Measurements from ENCODE around the gene CTNND2. TPM values are rescaled to one million over a fixed set of nuclear protein-coding genes. Genes with fewer than 3 reads are reported as not detected.

CTNND2 gene
- total RNA-seq, 4 donors from 2014 or later = 0.18 to 14.9 (median 0.47) TPM; not detected in 1

DNA sequence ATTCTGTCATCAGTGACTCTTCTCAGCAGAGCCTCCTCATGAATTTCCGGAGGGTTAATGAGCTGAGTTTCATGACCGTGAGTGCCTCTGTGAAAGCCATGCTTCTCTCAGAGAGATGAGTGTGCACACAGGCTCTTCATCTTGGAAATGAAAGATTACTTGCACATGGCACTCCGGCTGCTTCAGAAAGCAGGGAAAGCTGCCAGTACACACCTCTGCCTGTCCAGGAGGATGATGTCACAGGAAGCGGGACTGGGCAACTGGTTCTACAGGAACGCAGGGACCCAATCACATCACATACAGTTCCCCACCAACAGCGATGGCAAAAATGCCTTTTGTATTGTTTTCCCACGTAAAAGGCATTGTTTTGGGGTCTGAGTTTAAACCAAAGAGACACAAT lies 857.2 kb downstream of the CTNND2 start:
- Histone ChIP-seq H3K27ac (no peak overlapping the region), H3K4me1 (no peaks in the 10 kb centered on the region), H3K36me3 (no peaks in the 10 kb centered on the region), H3K27me3 (no peaks in the 10 kb centered on the region), H3K9me3 (no peaks in the 10 kb centered on the region), H3K4me3 (no peak overlapping the region)
- TF ChIP-seq, protein P1, sequence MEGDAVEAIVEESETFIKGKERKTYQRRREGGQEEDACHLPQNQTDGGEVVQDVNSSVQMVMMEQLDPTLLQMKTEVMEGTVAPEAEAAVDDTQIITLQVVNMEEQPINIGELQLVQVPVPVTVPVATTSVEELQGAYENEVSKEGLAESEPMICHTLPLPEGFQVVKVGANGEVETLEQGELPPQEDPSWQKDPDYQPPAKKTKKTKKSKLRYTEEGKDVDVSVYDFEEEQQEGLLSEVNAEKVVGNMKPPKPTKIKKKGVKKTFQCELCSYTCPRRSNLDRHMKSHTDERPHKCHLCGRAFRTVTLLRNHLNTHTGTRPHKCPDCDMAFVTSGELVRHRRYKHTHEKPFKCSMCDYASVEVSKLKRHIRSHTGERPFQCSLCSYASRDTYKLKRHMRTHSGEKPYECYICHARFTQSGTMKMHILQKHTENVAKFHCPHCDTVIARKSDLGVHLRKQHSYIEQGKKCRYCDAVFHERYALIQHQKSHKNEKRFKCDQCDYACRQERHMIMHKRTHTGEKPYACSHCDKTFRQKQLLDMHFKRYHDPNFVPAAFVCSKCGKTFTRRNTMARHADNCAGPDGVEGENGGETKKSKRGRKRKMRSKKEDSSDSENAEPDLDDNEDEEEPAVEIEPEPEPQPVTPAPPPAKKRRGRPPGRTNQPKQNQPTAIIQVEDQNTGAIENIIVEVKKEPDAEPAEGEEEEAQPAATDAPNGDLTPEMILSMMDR (IDR thresholded peaks at IDR 0.05) = no peak
- TF ChIP-seq POLR2A (IDR thresholded peaks at IDR 0.05) = no peak
- no peak for DNase-seq

DNA sequence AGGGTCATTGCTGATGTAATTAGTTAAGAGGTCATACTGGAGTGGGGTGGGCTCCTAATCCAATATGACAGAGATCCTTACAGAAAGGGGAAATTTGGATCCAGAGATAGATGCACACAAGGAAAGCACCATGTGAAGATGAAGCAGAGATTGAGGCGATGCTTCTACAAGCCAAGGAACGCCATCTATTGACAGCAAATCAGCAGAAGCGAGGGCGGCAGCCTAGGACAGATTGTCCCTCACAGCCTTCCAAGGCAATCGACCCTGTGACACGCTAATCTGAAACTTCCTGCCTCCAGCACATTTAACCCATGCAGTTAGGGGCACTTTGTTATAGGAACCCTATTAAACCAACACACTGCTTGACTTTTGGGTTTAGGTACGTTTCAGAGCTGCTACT lies 858.1 kb downstream of the CTNND2 start:
- H3K36me3 ChIP-seq = no peaks in the 10 kb centered on the region
- no peak overlapping the region for H3K4me3 ChIP-seq
- no peak overlapping the region for H3K27ac ChIP-seq
- H3K4me1 ChIP-seq = no peaks in the 10 kb centered on the region
- no peak for DNase-seq
- H3K27me3 ChIP-seq = no peaks in the 10 kb centered on the region
- TF ChIP-seq, protein P1 (IDR thresholded peaks at IDR 0.05) = no peak
- no peak for TF ChIP-seq POLR2A (IDR thresholded peaks at IDR 0.05)
- no peaks in the 10 kb centered on the region for H3K9me3 ChIP-seq

DNA sequence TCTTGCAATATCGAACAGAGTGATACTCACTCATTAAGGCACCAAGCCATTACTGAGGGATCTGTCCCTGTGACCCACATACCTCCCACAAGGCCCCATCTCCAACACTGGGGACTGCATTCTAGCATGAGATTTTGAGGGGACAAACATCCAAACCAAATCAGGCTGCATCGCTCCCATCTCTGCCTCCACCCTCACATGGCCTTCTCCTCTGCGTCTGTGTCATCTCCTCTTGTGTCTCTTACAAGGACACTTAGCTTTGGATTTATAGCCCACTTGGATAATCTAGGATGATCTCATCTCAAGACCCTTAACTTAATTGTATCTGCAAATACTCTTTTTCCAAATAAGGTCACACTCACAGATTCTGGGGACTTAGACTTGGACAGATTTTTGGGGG lies 858.8 kb downstream of the CTNND2 start:
- no peak for DNase-seq
- Histone ChIP-seq H3K27me3 (no peaks in the 10 kb centered on the region), H3K4me3 (no peak overlapping the region)

DNA sequence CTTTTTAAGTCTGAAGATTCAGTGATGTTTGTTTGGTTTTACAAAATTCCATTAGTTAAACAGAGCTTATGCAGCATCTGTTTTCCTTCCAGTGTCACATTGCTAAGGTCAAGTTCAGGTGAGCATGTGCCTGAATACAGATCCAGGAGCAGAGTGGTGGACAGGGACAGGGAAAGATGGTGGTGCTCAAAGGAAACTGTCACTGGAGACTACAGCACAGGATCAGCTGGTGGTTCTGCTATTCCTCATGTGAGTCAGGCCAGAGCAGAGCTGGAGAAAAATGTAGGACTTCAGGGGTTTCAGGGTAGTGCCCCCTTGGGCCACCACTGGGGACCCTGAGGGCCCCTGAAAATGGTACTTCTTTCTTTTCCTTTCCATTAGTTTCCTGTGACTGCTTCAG lies 859.7 kb downstream of the CTNND2 start:
- DNase-seq = no peak
- Histone ChIP-seq H3K9me3 (no peaks in the 10 kb centered on the region), H3K27me3 (no peaks in the 10 kb centered on the region), H3K4me1 (no peaks in the 10 kb centered on the region), H3K4me3 (no peak overlapping the region), H3K36me3 (no peaks in the 10 kb centered on the region), H3K27ac (no peak overlapping the region)
- TF ChIP-seq, protein P1 (IDR thresholded peaks at IDR 0.05) = no peak
- TF ChIP-seq POLR2A (IDR thresholded peaks at IDR 0.05) = no peak

More for the DNA sequence above, 858.8 kb downstream of the CTNND2 start:
- TF ChIP-seq, protein P1 (IDR thresholded peaks at IDR 0.05) = no peak
- TF ChIP-seq POLR2A (IDR thresholded peaks at IDR 0.05) = no peak
- Histone ChIP-seq H3K27ac (no peak overlapping the region), H3K36me3 (no peaks in the 10 kb centered on the region), H3K4me1 (no peaks in the 10 kb centered on the region), H3K9me3 (no peaks in the 10 kb centered on the region)

DNA sequence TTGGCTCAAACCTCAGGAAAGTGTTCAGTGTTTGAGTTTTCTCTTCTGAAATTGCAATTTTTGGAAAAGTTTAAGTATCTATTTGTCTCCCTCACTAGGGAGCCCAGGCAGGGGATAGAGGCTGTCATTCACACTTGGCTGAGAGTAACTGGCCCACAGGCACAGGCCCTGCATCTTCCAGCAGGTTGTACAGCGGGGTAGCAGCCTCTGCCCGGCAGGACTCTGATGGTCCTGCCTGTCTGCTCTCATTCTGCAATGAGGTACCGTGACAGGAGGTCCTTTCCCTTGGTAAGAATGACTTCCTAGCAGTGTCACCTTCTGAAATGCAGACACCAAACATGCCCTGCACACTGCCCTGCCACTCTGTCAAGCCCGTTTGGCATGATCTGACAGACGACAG lies 860.4 kb downstream of the CTNND2 start:
- Histone ChIP-seq H3K4me3 (no peak overlapping the region), H3K36me3 (no peaks in the 10 kb centered on the region), H3K27ac (no peak overlapping the region), H3K4me1 (no peaks in the 10 kb centered on the region), H3K9me3 (no peaks in the 10 kb centered on the region), H3K27me3 (no peaks in the 10 kb centered on the region)
- TF ChIP-seq, protein P1 (IDR thresholded peaks at IDR 0.05) = no peak
- no peak for TF ChIP-seq POLR2A (IDR thresholded peaks at IDR 0.05)
- no peak for DNase-seq

DNA sequence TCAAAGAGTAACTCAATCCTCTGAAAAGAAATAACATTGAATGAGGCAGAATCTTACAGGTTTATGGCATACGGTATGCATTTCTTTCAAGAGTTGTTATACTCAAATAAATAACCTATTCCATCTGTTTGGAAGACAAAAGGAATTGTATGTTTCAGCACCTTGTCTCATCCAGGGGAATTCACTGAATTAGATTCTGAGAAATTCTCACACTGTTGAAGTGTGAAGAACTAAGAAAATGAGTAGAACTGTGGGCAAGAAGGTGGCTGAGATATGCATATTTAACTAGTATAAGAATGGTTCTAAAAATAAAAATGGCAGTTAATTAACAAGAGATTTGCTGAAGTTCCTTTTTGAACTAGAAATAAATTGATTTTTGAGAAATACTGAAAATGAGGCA lies 863.9 kb downstream of the CTNND2 start:
- Histone ChIP-seq H3K27ac (no peak overlapping the region), H3K27me3 (no peaks in the 10 kb centered on the region), H3K4me3 (no peak overlapping the region), H3K9me3 (no peaks in the 10 kb centered on the region), H3K4me1 (no peaks in the 10 kb centered on the region), H3K36me3 (no peaks in the 10 kb centered on the region)
- DNase-seq = no peak
- TF ChIP-seq, protein P1 (IDR thresholded peaks at IDR 0.05) = no peak
- no peak for TF ChIP-seq POLR2A (IDR thresholded peaks at IDR 0.05)

All from Peyer's patch (tissue), 4 donors.